HG02571 (cell line): Measurements from ENCODE around the gene EMB.
"Not testable (repeated sequence)": the region's sequence is repeated elsewhere in the genome, so short reads cannot be mapped to it uniquely, and the experiment has no call there.

Source experiments
- ATAC-seq: cut with Tn5 transposase; IDR thresholded peaks from one replicate; pipeline ENCODE4 v1.9.1; 2021; ENCODE audit warnings: mild to moderate bottlenecking, moderate library complexity; ENCODE audit not compliant: unreplicated experiment

The EMB gene

DNA sequence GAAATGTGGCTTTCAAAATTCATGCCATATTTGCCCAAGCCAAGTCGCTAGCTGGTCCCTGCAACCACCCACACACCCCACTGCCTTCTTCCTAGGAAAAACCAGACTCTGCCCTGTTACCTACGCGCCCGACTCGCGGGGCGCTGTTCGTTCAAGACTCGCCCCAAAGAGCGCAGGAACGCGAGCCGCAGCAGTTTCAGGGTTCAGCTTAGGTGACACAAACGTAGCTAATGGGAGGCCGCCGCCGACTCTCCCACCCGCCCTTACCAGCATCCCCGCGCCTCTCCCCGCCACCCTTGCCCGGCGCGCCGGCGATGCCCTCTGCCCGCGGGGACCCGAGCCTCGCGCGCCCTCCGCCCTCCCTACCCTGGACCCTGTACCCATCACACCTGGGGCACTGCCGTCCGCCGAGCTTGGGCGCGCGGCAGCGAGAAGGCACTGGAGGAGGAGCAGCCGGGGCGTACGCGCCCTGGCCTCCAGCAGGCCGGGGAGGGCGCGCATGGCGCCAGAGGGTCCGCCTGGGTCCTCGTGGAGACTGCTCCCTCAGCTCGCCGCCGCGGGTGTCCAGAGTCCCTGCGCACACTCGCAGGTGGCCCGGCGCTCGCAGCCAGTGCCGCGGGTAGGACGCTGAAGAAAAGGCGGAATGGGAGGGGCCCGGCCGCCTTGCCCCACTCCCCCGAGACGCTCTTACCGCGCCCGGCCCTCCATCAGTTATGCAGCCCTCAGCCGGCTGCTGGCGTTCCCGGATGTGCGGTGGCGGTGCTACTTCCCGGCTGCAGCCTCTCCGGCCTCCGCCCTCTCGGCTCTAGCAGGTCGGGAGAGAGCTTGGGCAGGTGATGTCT is at the start of gene EMB:
Gene EMB (minus strand): TSS at position 638 of the 842 bp plus-strand sequence. CDS start 137 bp downstream, at position 501.
- ATAC-seq = peak; percentile 57

- ATAC-seq = not testable (repeated sequence)
These were observed 48.4 kb upstream of the EMB start for GRCh38 chr5:50489491-50489890.

DNA sequence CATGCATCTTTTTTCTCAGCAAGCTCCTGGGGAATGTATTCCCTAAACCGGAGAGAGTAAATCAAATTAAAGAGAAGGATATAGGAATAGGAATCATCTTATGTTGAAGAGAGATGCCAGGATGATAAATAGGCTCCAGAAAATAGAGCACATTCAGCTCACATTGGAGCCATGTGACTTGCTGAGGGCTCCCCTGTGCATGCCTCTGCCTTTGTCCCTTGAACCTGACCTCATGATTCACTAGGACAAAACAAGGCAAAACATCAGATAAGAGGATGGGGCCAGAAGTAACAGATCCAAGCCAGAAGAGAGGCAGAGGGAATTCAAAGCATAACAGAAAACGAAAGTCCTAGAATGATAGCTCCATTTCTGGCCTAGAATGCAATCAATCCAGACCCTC is 37.7 kb upstream of the EMB start:
- not testable (repeated sequence) for ATAC-seq

DNA sequence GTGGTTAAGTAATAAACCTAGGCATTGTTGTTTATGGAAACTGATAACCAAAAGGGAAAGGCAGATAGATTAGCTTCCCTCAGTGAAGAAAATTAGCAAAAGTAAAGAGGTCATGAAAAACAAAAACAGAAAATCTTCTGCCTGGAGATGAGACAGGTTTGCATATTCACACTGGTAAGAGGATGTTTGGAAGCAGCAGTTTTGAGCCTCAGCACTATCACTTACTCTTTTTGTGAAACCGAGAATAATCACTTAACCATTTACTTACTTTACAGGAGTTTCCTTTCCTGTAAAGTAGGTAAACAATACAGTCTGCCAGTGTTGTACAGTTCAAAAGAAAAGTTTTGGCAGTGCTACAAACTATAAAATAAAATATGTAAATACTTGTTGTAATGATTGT is 35.5 kb upstream of the EMB start:
- peak; percentile 92 for ATAC-seq

- not testable (repeated sequence) for ATAC-seq
These were observed 23.9 kb upstream of the EMB start for GRCh38 chr5:50465015-50465414.

- no peak for ATAC-seq
These were observed 22.6 kb upstream of the EMB start for GRCh38 chr5:50463726-50464125.

DNA sequence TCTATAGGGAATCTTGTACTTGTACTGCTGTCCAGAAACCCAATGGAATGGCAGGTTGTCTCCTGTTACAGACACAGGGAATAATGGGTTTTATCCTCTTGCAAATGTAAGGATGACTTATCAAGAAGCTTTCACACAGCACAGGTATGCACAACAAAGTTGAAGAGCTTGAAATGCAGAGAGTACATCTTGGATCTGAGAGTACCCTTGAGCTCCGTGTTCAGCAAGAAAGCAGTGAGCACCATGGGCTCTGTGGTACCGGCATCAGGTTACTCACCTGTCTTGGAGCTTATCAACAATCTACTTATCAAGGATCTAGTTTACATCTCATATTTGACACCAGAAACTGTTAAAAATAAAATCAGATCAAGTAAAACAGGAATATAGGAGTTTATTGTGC is 22.0 kb upstream of the EMB start:
- ATAC-seq = no peak

DNA sequence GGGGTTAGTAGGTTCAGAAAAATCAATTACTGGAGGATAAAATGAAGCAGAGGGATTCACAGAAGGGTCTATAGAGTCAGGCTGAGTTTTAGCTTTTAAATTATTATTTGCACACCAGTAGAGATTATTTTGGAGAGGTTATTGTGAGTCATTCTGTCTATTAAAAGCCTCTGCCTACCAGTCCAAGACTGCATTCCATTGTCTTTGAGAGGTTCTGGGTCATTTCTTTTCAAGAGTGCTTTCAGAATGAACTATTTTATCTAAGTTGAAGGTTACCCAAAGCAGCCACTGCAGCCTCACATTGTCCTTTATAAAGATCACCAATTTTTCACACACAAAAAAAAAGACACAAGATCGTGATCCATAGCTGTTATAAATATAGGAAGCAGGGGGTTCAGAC is 21.5 kb upstream of the EMB start:
- ATAC-seq = not testable (repeated sequence)

GRCh38 chr5:50458372-50458771 is 17.3 kb upstream of the EMB start:
- ATAC-seq = not testable (repeated sequence)

DNA sequence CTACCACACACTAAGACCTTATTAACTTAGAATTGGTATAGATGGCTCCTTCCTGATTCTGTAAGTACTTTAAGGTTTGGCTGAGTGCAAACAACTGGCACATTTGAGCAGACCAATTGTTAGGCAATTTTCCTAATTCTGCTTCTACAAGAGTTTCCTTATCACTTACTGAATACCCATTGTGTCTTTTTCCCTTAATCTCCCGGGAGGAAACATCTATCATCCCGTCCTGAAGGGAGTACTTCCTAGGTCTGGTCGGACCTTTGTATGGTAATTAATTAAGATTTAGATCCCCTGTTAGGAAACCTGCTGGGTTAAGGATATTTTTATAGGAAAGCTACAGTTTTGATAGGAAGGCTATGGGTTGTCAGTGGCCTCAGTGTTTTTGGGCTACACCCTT is 8.2 kb upstream of the EMB start:
- ATAC-seq = not testable (repeated sequence)

DNA sequence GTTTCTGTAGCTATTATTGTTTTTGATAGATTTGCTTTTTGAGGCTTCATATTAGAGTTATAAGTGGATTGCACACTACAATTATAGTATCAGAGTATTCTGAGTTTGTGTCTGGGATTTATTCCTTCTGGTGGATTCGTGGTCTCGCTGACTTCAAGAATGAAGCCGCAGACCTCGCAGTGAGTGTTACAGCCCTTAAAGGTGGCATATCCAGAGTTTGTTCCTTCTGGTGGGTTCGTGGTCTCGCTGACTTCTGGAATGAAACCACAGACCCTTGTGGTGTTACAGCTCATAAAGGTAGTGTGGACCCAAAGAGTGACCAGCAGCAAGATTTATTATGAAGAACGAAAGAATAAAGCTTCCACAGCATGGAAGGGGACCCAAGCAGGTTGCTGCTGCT is 6.9 kb upstream of the EMB start:
- no peak for ATAC-seq

DNA sequence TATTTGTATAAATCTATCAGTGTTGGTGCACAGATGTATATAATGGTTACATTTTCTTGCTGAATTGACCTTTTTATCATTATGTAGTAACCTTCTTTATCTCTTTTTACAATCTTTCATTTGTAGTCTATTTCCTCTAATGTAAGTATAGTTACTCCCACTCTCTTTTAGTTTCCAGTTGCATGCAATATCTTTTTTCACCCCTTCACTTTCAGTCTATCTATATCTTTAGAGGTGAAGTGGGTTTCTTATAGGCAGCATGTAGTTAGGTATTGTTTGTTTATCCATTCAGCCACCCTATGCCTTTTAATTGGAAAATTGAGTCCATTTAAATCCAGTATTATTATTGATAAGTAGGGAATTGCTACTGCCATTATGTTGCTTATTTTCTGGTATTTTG is 6.1 kb upstream of the EMB start:
- ATAC-seq = no peak

- ATAC-seq = peak; percentile 70
These were observed 4.3 kb upstream of the EMB start for GRCh38 chr5:50445296-50445949.

DNA sequence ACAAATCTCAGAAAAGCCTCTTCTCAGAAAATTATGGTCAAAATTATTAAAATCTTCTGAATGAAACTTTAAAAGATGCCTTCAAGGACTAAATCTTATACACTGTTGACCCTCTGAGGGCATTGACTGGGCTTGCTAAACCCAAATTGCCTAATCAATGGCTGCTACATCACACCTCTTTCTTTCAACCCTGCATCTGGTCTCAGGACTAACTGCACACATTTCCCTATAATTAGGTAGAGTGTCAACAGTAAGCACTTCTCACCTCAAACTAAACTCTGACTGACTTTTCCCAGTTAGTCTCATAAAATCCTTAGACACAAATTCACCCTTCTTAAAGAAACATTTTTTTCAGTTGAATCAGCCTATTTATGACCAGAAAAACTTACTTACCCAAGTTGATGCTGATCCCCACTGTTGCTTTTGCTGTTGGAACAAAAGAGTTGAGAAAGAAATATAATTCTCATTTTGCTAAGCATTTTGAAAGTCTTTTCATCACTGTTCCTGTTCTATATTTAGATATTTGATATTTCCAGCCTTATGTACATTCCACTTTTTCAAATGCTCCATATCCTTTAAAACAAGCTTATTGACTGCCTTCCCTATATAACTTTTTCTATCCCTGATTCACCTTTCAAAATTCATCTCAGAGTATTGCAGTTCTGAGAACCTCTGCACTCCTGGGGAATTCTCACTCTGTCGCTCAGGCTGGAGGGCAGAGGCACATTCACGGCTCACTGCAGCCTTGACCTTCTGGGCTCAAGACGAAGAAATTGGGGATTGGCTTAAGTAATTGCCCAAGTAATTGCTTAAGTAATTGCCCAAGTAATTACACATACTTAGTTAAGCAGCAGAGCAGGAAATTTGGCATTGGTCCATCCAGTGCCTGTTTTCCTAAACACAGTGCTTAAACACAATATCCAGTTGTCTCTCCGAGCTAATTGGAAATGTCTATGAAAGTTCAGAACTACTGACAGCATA is 1.8 kb upstream of the EMB start:
- not testable (repeated sequence) for ATAC-seq

DNA sequence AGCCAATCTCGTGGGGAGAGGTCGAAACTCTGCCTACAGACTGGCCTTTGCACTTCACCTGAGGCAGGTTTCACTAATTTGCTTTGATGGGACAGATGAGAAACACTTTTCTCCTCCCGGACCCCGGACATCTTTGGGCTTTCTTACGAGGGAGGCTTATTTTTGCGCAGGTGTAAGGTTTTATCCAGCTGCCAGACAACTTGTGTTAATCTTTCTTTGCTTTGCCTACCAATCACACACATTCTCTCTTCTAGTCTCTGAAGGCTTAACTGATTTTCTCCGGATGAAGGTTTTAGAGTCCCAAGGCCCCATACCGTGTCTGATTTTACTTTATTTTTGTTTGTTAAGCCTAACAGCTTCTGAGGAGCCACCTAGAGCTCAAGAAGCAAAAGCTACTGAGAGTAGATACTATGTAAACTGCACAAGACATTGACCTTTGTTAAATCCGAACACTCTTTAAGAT is 436 bp upstream of the EMB start:
- ATAC-seq = no peak

GRCh38 chr5:50439221-50439620 is 1.9 kb downstream of the EMB start:
- no peak for ATAC-seq

GRCh38 chr5:50438060-50438459 is 3.0 kb downstream of the EMB start:
- not testable (repeated sequence) for ATAC-seq

DNA sequence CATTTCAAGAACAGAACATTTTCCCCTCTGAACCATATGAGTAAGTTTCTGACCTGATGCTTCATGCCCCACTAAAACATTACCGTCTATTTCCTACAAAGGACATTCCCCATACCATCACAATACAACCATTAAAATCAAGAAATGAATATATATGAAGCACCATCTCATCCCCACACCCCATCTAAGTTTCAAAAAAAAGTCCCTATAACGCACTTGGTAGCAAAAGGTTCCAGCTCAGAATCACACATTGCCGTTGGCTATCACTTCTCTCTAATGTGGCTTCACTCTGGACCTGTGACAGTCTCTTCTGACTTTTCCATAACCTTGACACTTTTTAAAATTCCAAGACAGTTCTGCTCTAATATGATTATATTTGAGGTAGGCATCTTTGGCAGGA is 5.9 kb downstream of the EMB start:
- ATAC-seq = no peak

- not testable (repeated sequence) for ATAC-seq
These were observed 9.8 kb downstream of the EMB start for GRCh38 chr5:50431133-50431904.

DNA sequence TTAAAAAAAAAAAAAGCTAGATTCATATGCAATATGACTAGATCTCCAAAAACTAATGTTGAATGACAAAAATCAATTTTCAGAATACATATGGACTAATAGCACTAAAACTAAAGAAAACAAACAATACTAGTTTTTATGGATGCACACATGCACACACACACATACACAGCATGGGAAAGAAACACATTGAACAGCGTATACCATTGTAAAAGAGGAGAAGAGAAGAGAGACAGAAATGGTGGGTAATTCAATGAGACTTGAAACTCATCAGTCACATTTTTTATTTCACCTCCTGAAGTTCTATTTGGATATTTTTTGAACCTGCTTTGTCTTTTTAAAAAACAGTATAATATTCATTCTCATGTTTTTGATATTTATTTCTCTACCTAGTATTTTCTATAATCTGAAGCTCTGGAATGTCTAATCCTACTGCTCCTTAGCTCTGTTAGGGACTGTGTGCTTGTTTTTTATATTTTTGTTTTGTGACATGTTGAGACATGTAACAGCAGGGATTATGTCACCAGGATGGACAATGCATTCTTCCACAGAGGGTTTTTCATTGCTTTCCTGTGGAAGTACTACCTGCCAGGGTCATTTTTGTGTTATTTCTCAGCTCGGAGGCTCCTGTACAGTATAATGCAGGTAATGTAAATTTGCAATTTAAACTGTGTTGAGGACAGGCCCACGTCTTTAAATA is 17.8 kb downstream of the EMB start:
- not testable (repeated sequence) for ATAC-seq
